ENCODE measurements around the gene ZSCAN9. TPM values are rescaled to one million over a fixed set of nuclear protein-coding genes. Genes with fewer than 3 reads are reported as not detected.

ZSCAN9 gene
- total RNA-seq, result 10 to 100 TPM; 13.0 to 18.7 (median 14.8) TPM

GRCh38 chr6:28225056-28225834, at the start of gene ZSCAN9:
Gene ZSCAN9 (plus strand): TSS chr6:28225275. CDS start chr6:28227085, 1,810 bp downstream.
- intact Hi-C loops (cut with DNase I), result no loop called here
- Histone ChIP-seq H3K27me3 (no peaks in the 10 kb centered on the region), H3K36me3 (peaks cover 16 to 18% of the 10 kb centered on the region in 2 donors), H3K4me1 (peaks cover 0 to 7% of the 10 kb centered on the region in 2 donors), H3K27ac (peak within 1 kb of the TSS in 2 of 3 donors; percentile 54 to 68), H3K9me3 (no peaks in the 10 kb centered on the region), H3K4me3 (replicated peaks in 1 of 3) (peak within 1 kb of the TSS; percentile 8 to 76 (median 50))
- no peak for TF ChIP-seq CTCF (IDR thresholded peaks at IDR 0.05)
- peak in 1 of 2 donors; percentile 45 for TF ChIP-seq POLR2A (IDR thresholded peaks at IDR 0.05)
- 0% methylated on average over 44 to 45 of the region's 45 CpGs for whole genome bisulfite sequencing, 2 donors
- peak; percentile 90 for DNase-seq

DNA sequence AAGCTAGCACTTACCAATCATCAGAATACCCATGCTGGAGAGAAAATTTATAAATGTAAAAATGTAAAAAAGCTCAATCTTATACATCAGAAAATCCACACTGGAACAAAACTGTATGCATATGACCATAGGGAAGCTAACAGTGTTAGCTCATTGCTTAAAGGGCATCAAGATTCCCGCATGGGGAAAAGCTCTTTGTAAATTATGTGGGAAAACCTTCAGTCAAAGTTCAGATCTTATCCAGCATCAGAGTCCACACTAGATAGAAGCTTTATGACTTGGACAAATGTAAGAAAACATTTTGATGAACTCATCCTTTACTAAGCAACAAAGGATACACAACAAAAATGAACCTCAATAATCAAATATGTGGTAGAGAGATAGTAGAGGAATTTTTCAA, 48.7 kb upstream of the ZSCAN9 start:
- Histone ChIP-seq H3K4me1 (no peaks in the 10 kb centered on the region), H3K9me3 (no peaks in the 10 kb centered on the region), H3K27me3 (no peaks in the 10 kb centered on the region), H3K4me3 (replicated peaks in 1 of 3) (no peak overlapping the region), H3K36me3 (no peaks in the 10 kb centered on the region), H3K27ac (no peak overlapping the region)
- intact Hi-C loops (cut with DNase I), result no loop called here
- WGBS, 2 donors, result 94 to 98% methylated on average over 1 of the region's 1 CpG
- TF ChIP-seq POLR2A (IDR thresholded peaks at IDR 0.05), result no peak
- TF ChIP-seq CTCF (IDR thresholded peaks at IDR 0.05), result no peak
- no peak for DNase-seq

DNA sequence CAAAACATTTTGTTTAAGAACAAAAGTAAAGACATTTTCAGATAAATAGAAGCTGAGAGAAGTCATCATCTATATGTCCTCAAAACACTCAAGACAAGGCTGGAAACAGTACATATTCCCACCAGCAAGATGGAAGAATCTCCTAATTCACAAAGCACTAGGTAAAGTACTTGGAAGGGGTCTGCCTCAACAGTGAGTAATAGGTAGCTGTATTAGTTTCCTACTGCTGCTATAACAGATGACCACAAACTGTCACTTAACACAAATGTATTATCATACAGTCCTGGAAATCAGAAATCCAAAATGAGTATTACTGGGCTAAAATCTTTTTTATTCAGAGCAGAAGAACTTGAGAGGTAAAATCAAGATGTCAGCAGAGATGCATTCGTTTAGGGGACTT, 42.8 kb upstream of the ZSCAN9 start:
- Histone ChIP-seq H3K4me1 (no peaks in the 10 kb centered on the region), H3K4me3 (replicated peaks in 1 of 3) (no peak overlapping the region), H3K9me3 (peaks cover 7% of the 10 kb centered on the region), H3K27ac (no peak overlapping the region), H3K27me3 (no peaks in the 10 kb centered on the region), H3K36me3 (no peaks in the 10 kb centered on the region)
- intact Hi-C loops (cut with DNase I), result no loop called here
- 88 to 90% methylated on average over 1 of the region's 1 CpG for WGBS, 2 donors
- TF ChIP-seq CTCF (IDR thresholded peaks at IDR 0.05), result no peak
- no peak for TF ChIP-seq POLR2A (IDR thresholded peaks at IDR 0.05)
- DNase-seq, result no peak

GRCh38 chr6:28188111-28188979, 36.7 kb upstream of the ZSCAN9 start:
- H3K36me3 ChIP-seq, result no peaks in the 10 kb centered on the region
- WGBS, 2 donors, result 81% methylated on average over 6 of the region's 6 CpGs
- intact Hi-C loops (cut with DNase I), result no loop called here
- no peak for TF ChIP-seq CTCF (IDR thresholded peaks at IDR 0.05)
- no peak for TF ChIP-seq POLR2A (IDR thresholded peaks at IDR 0.05)
- peaks cover 7% of the 10 kb centered on the region for H3K9me3 ChIP-seq
- no peak overlapping the region for H3K27ac ChIP-seq
- H3K4me3 ChIP-seq (replicated peaks in 1 of 3), result no peak overlapping the region
- no peak for DNase-seq
- no peaks in the 10 kb centered on the region for H3K27me3 ChIP-seq
- H3K4me1 ChIP-seq, result no peaks in the 10 kb centered on the region

Measured in thyroid gland (tissue), 4 donors.